Glomerular visceral epithelial cell (primary cell): ENCODE measurements around the gene BLNK.
A peak's percentile ranks its signal among the peaks of the same experiment; 100 is the strongest.

Experiments
- DNase-seq: peaks from one replicate; pipeline ENCODE4 v3.0.0-alpha.2; 2016; ENCODE audit errors: extremely low spot score

The BLNK gene

GRCh38 chr10:96261930-96262329, 9.4 kb downstream of the BLNK start:
- no peak for DNase-seq

- DNase-seq = no peak
Measured at GRCh38 chr10:96261132-96261531, 10.2 kb downstream of the BLNK start.

- no peak for DNase-seq
Measured at GRCh38 chr10:96260014-96260413, 11.4 kb downstream of the BLNK start.

GRCh38 chr10:96259150-96259549, 12.2 kb downstream of the BLNK start:
- no peak for DNase-seq

- no peak for DNase-seq
Measured at GRCh38 chr10:96257944-96258343, 13.4 kb downstream of the BLNK start.

- no peak for DNase-seq
Measured at GRCh38 chr10:96255549-96256333, 15.6 kb downstream of the BLNK start.

- no peak for DNase-seq
Measured at GRCh38 chr10:96254976-96255375, 16.4 kb downstream of the BLNK start.

GRCh38 chr10:96252730-96253129, 18.6 kb downstream of the BLNK start:
- no peak for DNase-seq

- no peak for DNase-seq
Measured at GRCh38 chr10:96250349-96250748, 21.0 kb downstream of the BLNK start.

GRCh38 chr10:96249264-96249663, 22.1 kb downstream of the BLNK start:
- DNase-seq = no peak

- DNase-seq = no peak
Measured at GRCh38 chr10:96244354-96244753, 27.0 kb downstream of the BLNK start.

- DNase-seq = no peak
Measured at GRCh38 chr10:96243296-96243695, 28.1 kb downstream of the BLNK start.

GRCh38 chr10:96242822-96243221, 28.5 kb downstream of the BLNK start:
- no peak for DNase-seq

- DNase-seq = no peak
Measured at GRCh38 chr10:96238646-96239623, 32.4 kb downstream of the BLNK start.

- no peak for DNase-seq
Measured at GRCh38 chr10:96236876-96237275, 34.5 kb downstream of the BLNK start.

- no peak for DNase-seq
Measured at GRCh38 chr10:96236090-96236478, 35.3 kb downstream of the BLNK start.

GRCh38 chr10:96235326-96236089, 35.9 kb downstream of the BLNK start:
- no peak for DNase-seq

- no peak for DNase-seq
Measured at GRCh38 chr10:96233959-96234358, 37.4 kb downstream of the BLNK start.

- no peak for DNase-seq
Measured at GRCh38 chr10:96230527-96230926, 40.8 kb downstream of the BLNK start.

GRCh38 chr10:96229568-96230030, 41.8 kb downstream of the BLNK start:
- DNase-seq = peak; percentile 76

- DNase-seq = no peak
Measured at GRCh38 chr10:96228408-96228994, 42.9 kb downstream of the BLNK start.

GRCh38 chr10:96227206-96227605, 44.2 kb downstream of the BLNK start:
- DNase-seq = no peak
